VCaP (cell line): ENCODE data around the gene SLX4IP.

Experiments
- H3K27ac ChIP-seq: fragments of 450-650 bp; 2 replicates; pipeline ENCODE4 v1.5.1; 2017
- TF ChIP-seq, protein P1 (sequence below): fragments of 450-650 bp; conservative IDR thresholded peaks from 2 replicates; pipeline ENCODE4 v1.5.1; 2017; ENCODE audit warnings: mild to moderate bottlenecking, moderate library complexity

The SLX4IP gene

DNA sequence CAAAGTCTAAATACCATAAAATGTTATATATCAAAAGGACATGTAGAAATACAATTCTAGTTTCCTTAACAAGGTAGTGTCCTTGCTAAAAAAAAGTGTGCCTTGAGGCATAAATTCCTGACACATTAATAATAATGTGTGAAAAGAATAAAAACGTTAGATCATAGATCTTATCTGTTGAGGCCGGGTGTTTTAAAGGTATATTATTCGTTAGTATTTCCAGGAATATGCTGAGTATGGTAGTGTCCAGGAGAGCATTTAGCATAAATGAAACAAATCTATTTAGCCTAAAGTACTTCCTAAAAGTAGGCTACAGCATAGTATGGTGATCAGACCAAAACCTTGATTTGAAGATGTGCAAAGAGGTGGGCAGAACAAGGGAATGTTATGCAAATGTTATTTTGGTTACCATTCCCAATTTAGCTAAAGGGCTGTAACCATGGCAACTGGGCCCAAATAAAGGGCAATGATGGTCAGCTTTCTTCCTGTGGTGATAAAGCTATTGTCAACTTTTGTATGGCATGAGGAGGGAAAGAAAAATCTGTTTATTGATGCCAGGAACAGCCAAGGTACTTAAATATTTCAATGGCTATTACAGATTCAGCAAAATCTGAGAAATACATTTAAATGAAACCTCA lies 20.0 kb upstream of the SLX4IP start:
- no peak overlapping the region for H3K27ac ChIP-seq
- TF ChIP-seq, protein P1, sequence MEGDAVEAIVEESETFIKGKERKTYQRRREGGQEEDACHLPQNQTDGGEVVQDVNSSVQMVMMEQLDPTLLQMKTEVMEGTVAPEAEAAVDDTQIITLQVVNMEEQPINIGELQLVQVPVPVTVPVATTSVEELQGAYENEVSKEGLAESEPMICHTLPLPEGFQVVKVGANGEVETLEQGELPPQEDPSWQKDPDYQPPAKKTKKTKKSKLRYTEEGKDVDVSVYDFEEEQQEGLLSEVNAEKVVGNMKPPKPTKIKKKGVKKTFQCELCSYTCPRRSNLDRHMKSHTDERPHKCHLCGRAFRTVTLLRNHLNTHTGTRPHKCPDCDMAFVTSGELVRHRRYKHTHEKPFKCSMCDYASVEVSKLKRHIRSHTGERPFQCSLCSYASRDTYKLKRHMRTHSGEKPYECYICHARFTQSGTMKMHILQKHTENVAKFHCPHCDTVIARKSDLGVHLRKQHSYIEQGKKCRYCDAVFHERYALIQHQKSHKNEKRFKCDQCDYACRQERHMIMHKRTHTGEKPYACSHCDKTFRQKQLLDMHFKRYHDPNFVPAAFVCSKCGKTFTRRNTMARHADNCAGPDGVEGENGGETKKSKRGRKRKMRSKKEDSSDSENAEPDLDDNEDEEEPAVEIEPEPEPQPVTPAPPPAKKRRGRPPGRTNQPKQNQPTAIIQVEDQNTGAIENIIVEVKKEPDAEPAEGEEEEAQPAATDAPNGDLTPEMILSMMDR, result no peak

DNA sequence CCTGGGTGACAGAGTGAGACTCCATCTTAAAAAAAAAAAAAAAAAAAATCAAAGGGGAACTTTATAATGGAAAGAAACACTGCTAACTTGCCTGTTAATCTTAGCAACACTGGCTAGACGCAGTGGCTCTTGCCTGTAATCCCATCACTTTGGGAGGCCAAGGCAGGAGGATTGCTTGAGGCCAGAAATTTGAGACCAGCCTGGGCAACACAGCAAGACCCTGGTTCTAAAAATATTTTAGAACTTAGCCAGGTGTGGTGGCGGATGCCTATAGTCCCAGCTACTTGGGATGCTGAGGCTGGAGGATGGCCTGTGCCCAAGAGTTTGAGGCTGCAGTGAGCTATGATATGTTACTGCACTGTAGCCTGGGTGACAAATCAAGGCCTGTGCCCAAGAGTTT lies 17.9 kb upstream of the SLX4IP start:
- H3K27ac ChIP-seq, result peak overlapping the region; percentile 60

- H3K27ac ChIP-seq, result no peak overlapping the region
- TF ChIP-seq, protein P1, result no peak
Measured at GRCh38 chr20:10419550-10420133, 15.5 kb upstream of the SLX4IP start.

GRCh38 chr20:10423735-10424134 lies 11.4 kb upstream of the SLX4IP start:
- H3K27ac ChIP-seq, result peak overlapping the region; percentile 16
- TF ChIP-seq, protein P1, result no peak

GRCh38 chr20:10427060-10427692 lies 7.9 kb upstream of the SLX4IP start:
- TF ChIP-seq, protein P1, result peak; percentile 95
- no peak overlapping the region for H3K27ac ChIP-seq

DNA sequence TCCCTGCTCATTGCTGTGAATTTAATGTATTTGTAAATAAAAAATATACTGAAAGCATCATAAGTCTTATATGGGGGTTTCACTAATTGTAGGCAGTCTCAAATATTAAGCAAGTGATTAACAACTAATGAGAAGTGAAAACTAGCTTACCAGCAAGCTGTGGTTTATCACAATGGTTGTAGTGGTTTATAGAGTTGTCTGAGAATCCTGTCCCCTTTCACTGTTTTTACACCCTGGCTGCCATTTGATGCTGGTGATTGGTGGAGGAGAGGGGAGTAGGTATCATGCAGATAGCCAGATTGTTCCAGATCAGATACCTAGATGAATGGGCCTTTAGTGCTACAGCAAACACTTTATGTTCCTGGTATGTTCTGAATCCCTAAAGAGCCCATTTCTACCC lies 7.1 kb upstream of the SLX4IP start:
- no peak overlapping the region for H3K27ac ChIP-seq
- TF ChIP-seq, protein P1, result no peak

DNA sequence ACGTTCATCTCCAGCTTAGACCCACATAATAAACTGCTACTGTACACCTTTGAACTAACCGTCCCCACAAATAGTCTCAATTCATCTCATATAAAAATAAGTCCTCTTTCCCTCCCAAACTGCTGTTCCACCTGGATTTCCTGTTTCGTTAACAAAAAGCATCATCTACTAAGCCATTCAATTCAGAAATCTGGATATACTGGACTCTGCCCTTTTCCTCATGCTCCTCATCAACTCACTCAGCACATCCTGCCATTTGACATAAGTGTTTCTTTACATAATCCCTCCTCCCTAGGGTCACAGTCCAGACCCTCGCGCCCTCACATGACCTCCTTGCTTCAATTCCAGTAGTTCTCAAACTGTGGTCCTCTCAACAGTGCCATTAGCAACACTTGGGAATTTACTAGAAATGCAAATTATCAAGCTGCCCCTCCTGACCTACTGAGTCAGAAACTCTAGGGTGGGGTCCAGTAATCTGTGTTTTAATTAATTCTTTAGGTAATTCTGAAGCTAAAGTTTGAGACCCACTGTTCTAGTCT lies 5.6 kb upstream of the SLX4IP start:
- H3K27ac ChIP-seq, result no peak overlapping the region

More for the DNA sequence above, 5.6 kb upstream of the SLX4IP start:
- TF ChIP-seq, protein P1, result no peak
